ENCODE measurements around the gene KRT79.
"Not testable (repeated sequence)": the region's sequence is repeated elsewhere in the genome, so short reads cannot be mapped to it uniquely, and the experiment has no call there.

The KRT79 gene

DNA sequence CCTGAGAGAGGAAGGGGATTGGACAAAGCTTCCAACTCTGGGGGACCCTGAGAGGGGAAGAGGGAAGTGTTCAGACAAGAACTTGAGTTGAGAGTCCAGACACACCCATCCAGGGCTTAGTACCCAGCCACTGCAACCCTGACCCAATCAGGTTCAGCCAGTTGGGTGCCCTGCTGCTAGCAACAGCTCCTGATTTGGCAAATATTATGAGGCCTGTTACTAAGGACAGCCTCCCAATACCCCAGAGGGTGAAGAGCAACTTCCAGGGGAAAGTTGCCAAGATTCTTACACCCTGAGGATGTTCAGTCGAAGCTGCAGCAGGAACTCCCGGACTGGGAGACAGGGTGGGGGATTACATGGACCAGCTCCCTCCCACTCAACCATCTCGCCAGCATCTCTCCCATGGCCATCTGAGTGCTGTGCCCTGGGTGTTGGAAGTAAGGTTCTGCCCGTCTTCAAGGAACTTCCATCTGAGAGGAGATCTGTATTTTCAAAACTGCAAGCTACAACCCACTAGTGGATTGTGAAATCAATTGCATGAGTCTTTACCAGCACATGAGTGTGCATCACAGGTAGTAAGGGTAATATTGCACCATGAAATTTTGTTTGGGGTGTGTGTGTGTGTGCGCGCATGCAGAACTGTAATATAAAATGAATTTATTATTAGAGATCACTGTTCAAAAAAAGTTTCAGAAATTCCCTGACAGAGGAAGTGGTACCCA lies 26.2 kb upstream of the KRT79 start:
- peak; percentile 48 for DNase-seq

- no peak for DNase-seq
Observed at GRCh38 chr12:52857500-52857899, 23.4 kb upstream of the KRT79 start.

DNA sequence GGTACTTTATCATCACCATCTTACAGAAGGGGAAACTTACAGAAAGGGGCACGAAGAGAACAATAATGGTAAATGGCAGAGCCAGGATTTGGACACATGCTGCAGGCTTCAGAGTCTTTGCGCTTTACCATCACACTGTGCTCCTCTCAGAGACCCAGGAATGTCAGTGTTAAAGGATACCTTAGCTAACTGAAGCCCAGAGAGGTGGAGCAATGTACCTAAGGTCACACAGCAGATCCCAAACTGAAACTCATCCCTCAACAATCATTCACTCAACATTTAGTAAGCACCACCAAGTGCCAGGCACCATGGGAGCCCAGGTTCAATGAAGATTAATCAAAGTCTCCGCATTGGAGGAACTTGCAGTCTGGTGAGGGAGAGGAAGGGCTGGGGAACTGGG lies 22.7 kb upstream of the KRT79 start:
- DNase-seq: no peak

- DNase-seq: not testable (repeated sequence)
Observed at GRCh38 chr12:52856077-52856476, 22.0 kb upstream of the KRT79 start.

DNA sequence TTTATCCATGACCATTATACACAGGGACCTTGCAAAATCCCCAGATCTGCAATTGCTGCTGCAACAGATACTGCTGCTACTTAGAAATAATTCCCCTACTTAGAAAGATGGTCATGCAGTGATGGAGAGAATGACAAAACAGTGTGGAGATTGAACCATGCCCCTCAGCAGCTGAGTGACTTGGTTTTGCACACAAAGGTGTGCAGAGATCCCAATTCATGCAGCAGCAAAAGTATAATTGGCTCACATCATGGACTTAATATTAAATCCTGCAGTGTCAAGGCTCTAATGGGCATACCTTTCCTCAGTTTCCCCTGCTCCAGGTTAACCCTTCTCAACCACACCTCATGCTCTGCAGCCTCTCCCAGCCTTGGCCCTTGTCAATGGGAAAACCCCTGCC lies 17.7 kb upstream of the KRT79 start:
- DNase-seq: no peak

GRCh38 chr12:52850681-52851080 lies 16.6 kb upstream of the KRT79 start:
- no peak for DNase-seq

GRCh38 chr12:52849511-52849910 lies 15.4 kb upstream of the KRT79 start:
- DNase-seq: no peak

- no peak for DNase-seq
Observed at GRCh38 chr12:52848661-52849255, 14.6 kb upstream of the KRT79 start, which contains the start of gene KRT78. KRT78 (minus strand) TSS chr12:52848994; CDS start chr12:52848930, 64 bp downstream.

GRCh38 chr12:52847335-52848102 lies 13.4 kb upstream of the KRT79 start:
- no peak for DNase-seq

- no peak for DNase-seq
Observed at GRCh38 chr12:52846356-52846970, 12.4 kb upstream of the KRT79 start.

DNA sequence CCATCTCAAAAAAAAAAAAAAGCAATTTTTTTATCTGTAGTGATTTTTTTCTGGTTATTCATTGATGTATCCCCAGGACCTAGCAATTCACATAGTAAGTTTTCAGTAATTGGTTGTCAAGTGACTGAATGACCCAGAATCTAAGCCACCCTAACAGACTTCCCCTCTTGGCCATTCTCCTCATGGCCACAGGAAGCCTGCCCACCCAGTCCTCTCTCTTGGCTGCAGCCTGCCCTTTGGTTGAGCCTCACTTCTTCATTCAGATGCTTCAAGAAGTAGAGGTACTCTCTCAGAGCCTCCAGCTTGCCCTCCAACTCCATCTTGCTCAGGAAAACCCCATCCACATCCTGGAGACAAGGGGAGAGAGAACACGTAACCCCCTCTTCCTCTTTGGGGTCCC lies 11.8 kb upstream of the KRT79 start:
- DNase-seq: no peak

- no peak for DNase-seq
Observed at GRCh38 chr12:52844386-52844785, 10.3 kb upstream of the KRT79 start.

DNA sequence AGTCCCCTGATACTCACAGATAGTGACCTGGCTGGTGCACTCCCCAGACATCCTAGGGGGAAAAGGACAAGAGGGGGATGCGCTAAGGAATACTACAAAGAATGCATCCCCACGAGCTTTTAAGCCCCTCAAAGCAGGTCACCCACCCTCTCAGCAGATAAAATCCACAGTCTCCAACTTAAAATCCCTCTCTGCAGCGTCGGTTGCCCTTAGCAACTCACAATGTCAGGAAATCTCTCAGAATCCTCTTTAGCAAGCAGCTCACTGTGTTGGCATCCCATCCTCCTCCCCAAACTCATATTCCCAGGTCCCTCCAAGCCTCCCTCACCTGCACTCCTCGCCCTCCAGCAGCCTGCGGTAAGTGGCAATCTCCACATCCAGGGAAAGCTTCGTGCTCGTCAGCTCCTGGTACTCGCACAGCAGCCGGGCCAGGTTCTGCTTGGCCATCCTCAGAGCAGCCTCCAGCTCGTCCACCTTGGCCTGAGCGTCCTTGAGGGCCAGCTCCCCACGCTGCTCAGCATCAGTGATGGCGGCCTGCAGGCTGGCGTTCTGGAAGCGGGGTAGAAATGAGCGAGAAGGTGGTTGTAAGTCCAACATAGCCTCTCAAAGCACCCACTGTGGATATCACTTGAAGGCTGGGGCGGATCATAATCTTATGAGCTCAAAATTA lies 5.5 kb upstream of the KRT79 start:
- DNase-seq: no peak

- no peak for DNase-seq
Observed at GRCh38 chr12:52838609-52839435, 4.7 kb upstream of the KRT79 start.

- no peak for DNase-seq
Observed at GRCh38 chr12:52837781-52838608, 3.9 kb upstream of the KRT79 start.

- peak; percentile 77 for DNase-seq
Observed at GRCh38 chr12:52837413-52837741, 3.3 kb upstream of the KRT79 start.

- no peak for DNase-seq
Observed at GRCh38 chr12:52836491-52837412, 2.6 kb upstream of the KRT79 start.

GRCh38 chr12:52836042-52836466 lies 1.9 kb upstream of the KRT79 start:
- peak; percentile 65 for DNase-seq

- no peak for DNase-seq
Observed at GRCh38 chr12:52835271-52836041, 1.3 kb upstream of the KRT79 start.

All from fibroblast of skin of right biceps (primary cell).